HG03342 (cell line): ENCODE measurements around the gene POU5F1.
A peak's percentile ranks its signal among the peaks of the same experiment; 100 is the strongest.
"Not testable (repeated sequence)": the region's sequence is repeated elsewhere in the genome, so short reads cannot be mapped to it uniquely, and the experiment has no call there.

ENCODE experiments used
- ATAC-seq: cut with Tn5 transposase; IDR thresholded peaks from one replicate; pipeline ENCODE4 v1.9.1; 2021; ENCODE audit warnings: mild to moderate bottlenecking, moderate library complexity; ENCODE audit not compliant: unreplicated experiment

POU5F1 gene

GRCh38 chr6:31169123-31169857, 1.2 kb downstream of the POU5F1 start:
- ATAC-seq, result no peak

DNA sequence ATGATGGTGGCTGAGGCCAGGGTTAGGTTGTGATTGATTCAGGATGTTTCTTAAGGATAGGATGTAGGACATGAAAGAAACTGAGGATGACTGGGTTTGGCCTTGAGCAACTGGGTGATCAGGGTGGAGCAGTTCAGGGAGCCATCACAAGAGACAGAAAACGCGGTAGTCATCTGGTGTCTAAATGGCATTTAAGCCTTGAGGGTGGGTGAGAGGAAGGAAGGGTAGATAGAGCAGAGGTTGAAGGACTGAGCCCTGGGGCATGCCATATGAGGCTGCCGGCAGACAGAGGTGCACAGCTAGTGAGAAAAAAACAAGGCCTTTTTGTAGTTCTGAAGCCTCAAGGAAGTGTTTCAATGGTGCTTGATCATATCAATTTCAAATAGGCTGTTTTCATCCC, 1.9 kb downstream of the POU5F1 start:
- no peak for ATAC-seq

GRCh38 chr6:31165986-31166385, 4.5 kb downstream of the POU5F1 start:
- no peak for ATAC-seq

GRCh38 chr6:31165064-31165832, 5.2 kb downstream of the POU5F1 start:
- peak; percentile 73 for ATAC-seq

DNA sequence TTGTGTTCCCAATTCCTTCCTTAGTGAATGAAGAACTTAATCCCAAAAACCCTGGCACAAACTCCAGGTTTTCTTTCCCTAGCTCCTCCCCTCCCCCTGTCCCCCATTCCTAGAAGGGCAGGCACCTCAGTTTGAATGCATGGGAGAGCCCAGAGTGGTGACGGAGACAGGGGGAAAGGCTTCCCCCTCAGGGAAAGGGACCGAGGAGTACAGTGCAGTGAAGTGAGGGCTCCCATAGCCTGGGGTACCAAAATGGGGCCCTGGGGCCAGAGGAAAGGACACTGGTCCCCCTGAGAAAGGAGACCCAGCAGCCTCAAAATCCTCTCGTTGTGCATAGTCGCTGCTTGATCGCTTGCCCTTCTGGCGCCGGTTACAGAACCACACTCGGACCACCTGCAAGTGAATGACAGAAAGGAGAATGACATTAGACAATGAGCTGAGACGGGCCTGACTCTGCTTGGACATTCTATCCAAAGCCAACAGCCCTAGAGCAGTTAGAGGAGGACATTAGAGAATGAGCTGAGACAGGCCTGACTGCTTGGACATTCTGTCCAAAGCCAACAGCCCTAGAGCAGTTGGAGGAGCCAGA, 5.9 kb downstream of the POU5F1 start:
- ATAC-seq, result not testable (repeated sequence)

DNA sequence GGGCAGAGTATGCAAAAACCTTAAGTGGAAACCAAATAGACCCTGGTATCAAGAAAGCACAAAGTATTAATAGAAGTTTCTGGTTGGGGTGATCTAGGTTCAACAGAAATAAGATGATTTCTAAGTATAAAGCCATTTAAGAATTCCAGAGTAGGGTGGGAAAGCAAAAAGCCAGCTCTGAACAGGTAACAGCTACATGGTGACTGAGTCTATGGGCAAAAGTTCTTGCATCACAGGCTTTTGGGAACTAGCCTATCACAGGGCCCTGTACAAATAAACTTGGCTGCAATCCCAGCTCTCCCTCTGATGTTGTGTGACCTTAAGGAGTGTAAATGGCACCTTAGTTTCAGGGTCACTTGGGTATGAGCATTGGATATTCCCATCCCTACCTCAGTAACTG, 6.6 kb downstream of the POU5F1 start:
- ATAC-seq, result no peak

- no peak for ATAC-seq
Observed at GRCh38 chr6:31162463-31163165, 7.9 kb downstream of the POU5F1 start.

GRCh38 chr6:31161216-31162126, 9.0 kb downstream of the POU5F1 start:
- ATAC-seq, result no peak

GRCh38 chr6:31158863-31159855, 11.3 kb downstream of the POU5F1 start:
- peak; percentile 2 for ATAC-seq

- peak; percentile 80 for ATAC-seq
Observed at GRCh38 chr6:31158140-31158862, 12.2 kb downstream of the POU5F1 start, which contains the start of gene TCF19. TSS of gene TCF19 (plus strand) at chr6:31158589. CDS start at chr6:31159470, 881 bp downstream.

GRCh38 chr6:31157513-31158139, 12.9 kb downstream of the POU5F1 start, which contains the start of gene CCHCR1:
TSS of gene CCHCR1 (minus strand) at chr6:31157802. CDS start at chr6:31157600, 202 bp downstream.
- no peak for ATAC-seq

- ATAC-seq, result no peak
Observed at GRCh38 chr6:31156641-31157040, 13.8 kb downstream of the POU5F1 start.

GRCh38 chr6:31154436-31154835, 16.0 kb downstream of the POU5F1 start:
- ATAC-seq, result no peak

DNA sequence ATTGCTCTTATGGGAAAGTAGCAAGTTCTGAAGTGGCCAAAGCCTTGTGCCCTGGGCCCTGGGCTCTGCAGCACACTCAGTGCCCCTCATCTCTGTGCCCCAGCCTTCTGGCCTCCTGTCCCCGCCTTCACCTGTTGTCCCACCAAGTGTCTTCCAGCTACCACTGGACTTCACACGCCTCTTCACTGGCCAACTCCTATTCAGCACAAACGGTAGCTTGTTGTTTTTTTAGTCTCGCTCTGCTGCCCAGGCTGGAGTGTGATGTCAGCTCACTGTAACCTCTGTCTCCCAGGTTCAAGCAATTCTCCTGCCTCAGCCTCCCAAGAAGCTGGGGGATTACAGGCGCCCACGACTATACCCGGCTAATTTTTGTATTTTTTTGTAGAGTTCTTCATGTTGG, 17.7 kb downstream of the POU5F1 start:
- ATAC-seq, result no peak

DNA sequence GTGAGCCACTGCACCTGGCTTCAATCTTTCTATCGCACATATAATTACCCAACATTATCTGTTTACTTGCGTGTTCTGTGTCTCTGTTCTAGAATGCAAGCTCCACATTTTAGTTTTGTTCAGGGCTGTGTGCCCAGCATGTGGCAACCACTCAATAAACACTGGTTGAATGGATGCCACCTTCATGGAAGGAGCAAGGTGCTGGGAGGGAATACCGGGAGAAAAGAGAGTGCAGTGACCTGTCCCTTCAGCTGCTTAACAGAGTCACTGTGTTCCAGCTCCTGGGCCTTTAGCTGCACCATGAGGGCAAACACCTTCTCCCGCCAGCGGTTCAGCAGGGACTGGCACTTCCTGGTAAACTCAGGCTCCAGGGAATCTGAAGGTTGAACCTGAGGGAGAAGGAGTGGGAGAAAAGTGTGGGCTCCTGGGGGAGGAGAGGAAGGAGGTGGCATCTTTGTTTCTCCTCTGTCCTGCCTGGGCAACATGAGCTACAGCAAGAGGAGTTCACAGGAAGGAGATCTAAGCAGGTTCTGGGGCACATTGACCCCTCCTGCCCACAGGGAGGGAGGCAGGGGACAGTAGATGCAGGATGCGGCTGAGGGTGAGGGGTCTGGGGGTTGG, 20.5 kb downstream of the POU5F1 start:
- ATAC-seq, result no peak

DNA sequence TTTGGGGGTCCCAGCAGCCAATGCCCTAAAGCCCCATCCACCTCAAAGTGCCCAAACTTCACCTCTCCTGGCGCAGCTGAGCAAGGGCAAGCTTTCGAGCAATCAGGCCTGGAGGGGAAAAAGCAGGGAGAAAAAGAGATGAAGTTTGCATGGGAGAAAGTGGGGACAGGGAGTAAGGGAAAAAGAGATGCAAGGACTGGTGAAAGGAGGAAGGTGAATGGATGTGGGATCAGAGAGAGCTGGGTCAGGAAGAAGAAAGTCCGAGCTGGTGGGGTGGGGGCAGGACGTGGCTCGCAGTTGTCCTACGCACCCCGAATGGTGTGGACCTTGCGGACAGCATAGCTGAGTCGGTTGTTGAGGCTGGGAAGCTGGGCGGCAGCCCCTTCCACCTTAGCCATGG, 25.1 kb downstream of the POU5F1 start:
- no peak for ATAC-seq

GRCh38 chr6:31144970-31145340, 25.5 kb downstream of the POU5F1 start:
- no peak for ATAC-seq
